Measurements from ENCODE around the gene SHF. TPM values are rescaled to one million over a fixed set of nuclear protein-coding genes. Genes with fewer than 3 reads are reported as not detected.

The SHF gene
- total RNA-seq, 2 donors from 2014 or later: 42.0 to 53.8 TPM

DNA sequence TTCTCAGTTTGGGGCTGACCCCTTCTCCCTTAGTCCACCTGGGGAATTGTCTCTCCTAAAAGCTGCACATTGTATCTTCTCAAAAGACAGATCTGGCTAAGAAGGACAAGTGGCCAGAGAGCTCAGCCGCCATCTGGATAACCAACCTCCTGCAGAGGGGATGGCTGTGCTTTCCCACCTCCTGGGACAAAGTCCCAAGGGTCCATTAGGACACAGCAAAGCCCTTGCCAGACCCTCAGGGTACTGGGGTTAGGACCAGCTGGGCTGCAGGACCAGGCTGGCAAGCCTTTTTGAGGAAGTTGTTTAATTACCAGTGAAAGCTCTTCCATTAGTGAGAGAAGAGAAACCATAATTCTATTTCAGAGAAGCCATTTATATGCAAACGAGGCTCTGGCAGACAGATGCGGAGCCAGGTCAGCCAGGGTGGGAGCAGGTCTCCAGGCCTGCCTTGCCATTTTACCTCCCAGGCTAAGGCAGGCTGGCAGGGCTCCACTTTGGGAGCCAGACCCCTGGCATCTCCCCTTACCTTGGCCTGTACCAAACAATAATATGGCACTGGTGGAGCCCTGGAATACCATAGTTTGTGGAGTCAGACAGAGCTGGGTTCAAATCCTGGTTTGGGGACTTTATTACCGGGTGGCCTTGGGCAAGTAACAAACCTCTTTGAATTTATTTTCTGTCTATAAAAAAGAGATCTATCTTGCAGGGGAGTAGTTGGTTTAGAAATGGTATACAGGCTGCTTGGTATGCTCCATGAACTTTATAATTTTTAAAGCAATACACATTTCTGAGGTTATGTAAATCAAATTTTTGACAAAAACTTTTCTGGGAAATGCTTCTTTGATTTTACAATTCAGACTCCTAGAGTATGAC lies 17.9 kb downstream of the SHF start:
- Mint-ChIP-seq H3K27ac (no peak overlapping the region), H3K36me3 (ENCODE audit: low read depth) (peaks cover 19% of the 10 kb centered on the region), H3K4me1 (peaks cover 20% of the 10 kb centered on the region), H3K4me3 (no peak overlapping the region), H3K27me3 (ENCODE audit: insufficient read depth) (no peaks in the 10 kb centered on the region), H3K9me3 (no peaks in the 10 kb centered on the region)
- H3K36me3 ChIP-seq (ENCODE audit: control insufficient read depth, insufficient read depth, low read length): no peaks in the 10 kb centered on the region
- no peak for DNase-seq
- 73 to 78% methylated on average over 4 of the region's 4 CpGs for WGBS, 2 experiments (ENCODE audit: insufficient coverage in 1 of 2, insufficient read length in 1 of 2)
- peaks cover 4% of the 10 kb centered on the region for H3K4me1 ChIP-seq (ENCODE audit: control insufficient read depth, insufficient read depth, low read length)
- no peak overlapping the region for H3K4me3 ChIP-seq (ENCODE audit: low read length)
- H3K27me3 ChIP-seq (ENCODE audit: control insufficient read depth, insufficient read depth, low read length, poor library complexity, severe bottlenecking): no peaks in the 10 kb centered on the region
- peak overlapping the region; percentile 68 for H3K27ac ChIP-seq (ENCODE audit: low read depth, low read length)
- H3K9ac ChIP-seq (ENCODE audit: extremely low read depth, low read length, poor library complexity, severe bottlenecking): no peak overlapping the region
- no peaks in the 10 kb centered on the region for H3K9me3 ChIP-seq (ENCODE audit: control insufficient read depth, low read length)
- TF ChIP-seq, protein P1, sequence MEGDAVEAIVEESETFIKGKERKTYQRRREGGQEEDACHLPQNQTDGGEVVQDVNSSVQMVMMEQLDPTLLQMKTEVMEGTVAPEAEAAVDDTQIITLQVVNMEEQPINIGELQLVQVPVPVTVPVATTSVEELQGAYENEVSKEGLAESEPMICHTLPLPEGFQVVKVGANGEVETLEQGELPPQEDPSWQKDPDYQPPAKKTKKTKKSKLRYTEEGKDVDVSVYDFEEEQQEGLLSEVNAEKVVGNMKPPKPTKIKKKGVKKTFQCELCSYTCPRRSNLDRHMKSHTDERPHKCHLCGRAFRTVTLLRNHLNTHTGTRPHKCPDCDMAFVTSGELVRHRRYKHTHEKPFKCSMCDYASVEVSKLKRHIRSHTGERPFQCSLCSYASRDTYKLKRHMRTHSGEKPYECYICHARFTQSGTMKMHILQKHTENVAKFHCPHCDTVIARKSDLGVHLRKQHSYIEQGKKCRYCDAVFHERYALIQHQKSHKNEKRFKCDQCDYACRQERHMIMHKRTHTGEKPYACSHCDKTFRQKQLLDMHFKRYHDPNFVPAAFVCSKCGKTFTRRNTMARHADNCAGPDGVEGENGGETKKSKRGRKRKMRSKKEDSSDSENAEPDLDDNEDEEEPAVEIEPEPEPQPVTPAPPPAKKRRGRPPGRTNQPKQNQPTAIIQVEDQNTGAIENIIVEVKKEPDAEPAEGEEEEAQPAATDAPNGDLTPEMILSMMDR (conservative IDR thresholded peaks at IDR 0.05): no peak

DNA sequence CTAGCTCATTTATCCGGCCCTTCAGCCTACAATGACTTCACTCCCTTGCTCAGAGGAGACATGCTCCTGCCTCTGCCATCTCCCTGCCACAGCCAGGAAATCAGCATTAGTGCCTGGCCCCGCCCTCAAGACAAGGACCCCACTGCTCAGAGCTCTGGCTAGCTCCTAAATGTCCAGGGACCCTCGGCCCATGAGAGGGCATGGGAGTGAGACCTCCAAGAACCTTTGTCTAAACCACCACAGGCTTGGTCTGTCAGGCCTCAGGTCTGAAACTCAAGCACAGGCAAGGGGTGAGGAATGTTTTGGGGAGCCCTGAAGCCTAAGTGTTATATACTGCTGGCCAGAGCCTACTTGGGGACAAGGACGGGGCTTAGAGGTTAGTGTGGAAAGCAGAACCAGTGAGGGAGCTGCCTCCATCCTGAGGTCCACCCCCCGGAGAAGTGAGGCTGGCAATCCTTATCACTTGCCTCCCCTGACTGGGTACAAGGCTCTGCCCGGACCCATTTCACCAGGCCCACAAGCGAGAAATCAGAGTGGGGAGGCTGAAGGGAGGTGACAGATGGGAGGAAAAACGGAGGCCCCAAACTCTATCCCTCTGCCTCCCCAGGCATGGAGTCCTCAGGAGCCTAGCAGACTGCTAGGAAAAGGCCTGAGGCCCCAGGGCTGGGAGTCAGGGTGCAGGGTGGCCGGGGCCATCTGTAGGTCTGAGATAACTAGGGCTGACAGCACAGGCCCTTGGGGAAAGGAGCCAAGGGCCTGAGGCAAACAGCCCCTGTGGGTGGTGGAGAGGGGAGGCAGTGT lies 18.8 kb downstream of the SHF start:
- no peak for DNase-seq
- H3K36me3 Mint-ChIP-seq (ENCODE audit: low read depth): peaks cover 10% of the 10 kb centered on the region
- H3K27me3 Mint-ChIP-seq (ENCODE audit: insufficient read depth): no peaks in the 10 kb centered on the region
- no peaks in the 10 kb centered on the region for H3K9me3 Mint-ChIP-seq
- H3K27me3 ChIP-seq (ENCODE audit: control insufficient read depth, insufficient read depth, low read length, poor library complexity, severe bottlenecking): no peaks in the 10 kb centered on the region
- peaks cover 4% of the 10 kb centered on the region for H3K4me1 ChIP-seq (ENCODE audit: control insufficient read depth, insufficient read depth, low read length)
- 92 to 100% methylated on average over 3 to 9 of the region's 9 CpGs for WGBS, 2 experiments (ENCODE audit: insufficient coverage in 1 of 2, insufficient read length in 1 of 2)
- H3K27ac ChIP-seq (ENCODE audit: low read depth, low read length): peak overlapping the region; percentile 68
- no peaks in the 10 kb centered on the region for H3K36me3 ChIP-seq (ENCODE audit: control insufficient read depth, insufficient read depth, low read length)
- no peak overlapping the region for H3K27ac Mint-ChIP-seq
- peaks cover 19% of the 10 kb centered on the region for H3K4me1 Mint-ChIP-seq
- H3K9ac ChIP-seq (ENCODE audit: extremely low read depth, low read length, poor library complexity, severe bottlenecking): no peak overlapping the region
- TF ChIP-seq, protein P1 (conservative IDR thresholded peaks at IDR 0.05): no peak
- no peak overlapping the region for H3K4me3 Mint-ChIP-seq
- no peak overlapping the region for H3K4me3 ChIP-seq (ENCODE audit: low read length)
- no peaks in the 10 kb centered on the region for H3K9me3 ChIP-seq (ENCODE audit: control insufficient read depth, low read length)

DNA sequence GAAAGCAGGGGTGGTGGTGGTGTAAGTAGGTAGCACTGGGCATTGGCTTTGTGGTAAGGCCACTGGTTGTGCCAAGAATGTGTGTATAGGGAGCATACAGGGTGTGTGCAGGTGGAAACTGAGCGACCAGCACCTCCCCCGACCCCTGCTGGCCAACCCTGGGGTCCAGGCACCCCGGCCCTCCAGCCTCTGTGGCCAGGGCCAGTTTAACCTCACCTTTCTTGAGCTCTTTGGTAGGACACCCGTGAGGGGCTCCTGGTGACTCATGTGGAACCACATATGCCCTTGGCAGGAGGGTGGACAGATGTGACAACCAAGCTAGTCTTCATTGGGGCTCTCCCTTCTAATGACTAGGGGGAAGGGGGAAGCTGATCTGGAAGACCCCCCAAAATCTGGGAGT lies 19.5 kb downstream of the SHF start:
- Mint-ChIP-seq H3K4me3 (no peak overlapping the region), H3K27ac (no peak overlapping the region), H3K27me3 (ENCODE audit: insufficient read depth) (no peaks in the 10 kb centered on the region), H3K36me3 (ENCODE audit: low read depth) (peaks cover 6% of the 10 kb centered on the region), H3K9me3 (no peaks in the 10 kb centered on the region), H3K4me1 (peaks cover 19% of the 10 kb centered on the region)
- Histone ChIP-seq H3K27me3 (ENCODE audit: control insufficient read depth, insufficient read depth, low read length, poor library complexity, severe bottlenecking) (no peaks in the 10 kb centered on the region), H3K9me3 (ENCODE audit: control insufficient read depth, low read length) (no peaks in the 10 kb centered on the region), H3K4me3 (ENCODE audit: low read length) (no peak overlapping the region), H3K4me1 (ENCODE audit: control insufficient read depth, insufficient read depth, low read length) (peaks cover 4% of the 10 kb centered on the region), H3K9ac (ENCODE audit: extremely low read depth, low read length, poor library complexity, severe bottlenecking) (no peak overlapping the region), H3K27ac (ENCODE audit: low read depth, low read length) (no peak overlapping the region), H3K36me3 (ENCODE audit: control insufficient read depth, insufficient read depth, low read length) (no peaks in the 10 kb centered on the region)
- DNase-seq: no peak
- TF ChIP-seq, protein P1 (conservative IDR thresholded peaks at IDR 0.05): no peak
- WGBS, 2 experiments (ENCODE audit: insufficient coverage in 1 of 2, insufficient read length in 1 of 2): 90 to 94% methylated on average over 2 to 4 of the region's 4 CpGs

All from endodermal cell (in vitro differentiated cells).